Stomach (tissue), 9 donors: ENCODE data around the gene DLG2. TPM values are rescaled to one million over a fixed set of nuclear protein-coding genes. Genes with fewer than 3 reads are reported as not detected.
"Not testable (repeated sequence)": the region's sequence is repeated elsewhere in the genome, so short reads cannot be mapped to it uniquely, and the experiment has no call there.

Experiments
- DNase-seq, 2 donors: peaks; one replicate each; pipeline versions ENCODE4 v3.0.0 to v3.0.0-alpha.2; 2013 to 2019
- H3K27ac ChIP-seq, 5 donors: fragments of 200-600 bp in 4 of 5; sonication (generic) in 4 of 5; one replicate each; pipeline ENCODE4 v1.5.1; 2013 to 2019; ENCODE audit warnings: mild to moderate bottlenecking in 1 of 5, moderate library complexity in 1 of 5
- H3K27me3 ChIP-seq, 3 donors: fragments of 200-600 bp; sonication (generic); one replicate each; pipeline ENCODE4 v1.5.1; 2017 to 2019; ENCODE audit warnings: mixed run types in 1 of 3
- H3K36me3 ChIP-seq, 4 donors: fragments of 200-600 bp; sonication (generic); 1 replicate in 3 of 4; 2 replicates in 1 of 4; pipeline ENCODE4 v1.5.1; 2016 to 2019
- H3K4me1 ChIP-seq, 4 donors: fragments of 200-600 bp; sonication (generic); one replicate each; pipeline ENCODE4 v1.5.1; 2016 to 2019
- H3K4me3 ChIP-seq, 4 donors: fragments of 200-600 bp; sonication (generic) in 3 of 4; one replicate each; pipeline ENCODE4 v1.5.1; 2016 to 2019; ENCODE audit warnings: mild to moderate bottlenecking in 1 of 4
- H3K9me3 ChIP-seq, 4 donors: fragments of 200-600 bp; sonication (generic); one replicate each; pipeline ENCODE4 v1.5.1; 2016 to 2019
- EP300 ChIP-seq: sonication (generic); formaldehyde crosslinking; IDR thresholded peaks from one replicate; pipeline ENCODE4 v1.6.1; 2017; ENCODE audit warnings: antibody characterized with exemption
- POLR2A ChIP-seq, 4 donors: fragments of 450-650 bp; IDR thresholded peaks; one replicate each; pipeline ENCODE4 v1.6.1; 2016; ENCODE audit warnings: antibody characterized with exemption in 4 of 4, control low read depth in 2 of 4, mild to moderate bottlenecking in 1 of 4, moderate library complexity in 1 of 4
- POLR2AphosphoS5 ChIP-seq, 3 donors: sonication (generic); formaldehyde crosslinking; IDR thresholded peaks; one replicate each; pipeline ENCODE4 v1.6.1; 2016; ENCODE audit warnings: antibody characterized with exemption in 3 of 3
- WGBS, 5 donors: extraction: QIAGEN DNeasy Blood & Tissue Kit in 3 of 5; methylation state at CpG; one replicate each; pipeline versions ENCODE4 v1.1.5 to v1.1.7; 2013 to 2018; 5-methylcytosine and 5-hydroxymethylcytosine counted together
- intact Hi-C: fragments of 100-400 bp; cut with DNase I; formaldehyde crosslinking; loops from one replicate; pipeline ENCODE4 v1.15.1; 2023; ENCODE audit warnings: low total_unique reads
- polyA plus RNA-seq, 3 donors: library from polyadenylated mRNA; stranded (reverse); fragments of 200-250 nt; gene quantifications; one replicate each; pipeline ENCODE4 v1.2.3, GENCODE V29; 2013
- total RNA-seq, 5 donors: library from RNA; depleted of rRNA; stranded (reverse); fragments of >200 nt; gene quantifications; one replicate each; pipeline versions ENCODE4 v1.1.0 to v1.2.3, GENCODE V29; 2014 to 2016
- TF ChIP-seq, protein P1 (sequence below), 7 experiments: fragments of 450-650 bp in 4 of 7; fragments of 200-600 bp in 3 of 7; sonication (generic) in 3 of 7; IDR thresholded peaks; one replicate each; pipeline ENCODE4 v1.5.1; 2016 to 2019; ENCODE audit warnings: antibody characterized with exemption in 7 of 7, control low read depth in 2 of 7, mild to moderate bottlenecking in 1 of 7
- donor health status: healthy with polysubstance abuse.
- donor health status: Bipolar disorder and iron deficiency.
- donor health status: healthy.

Gene DLG2
- total and polyA plus RNA-seq, 8 donors, result 1.3 to 19.1 (median 3.5) TPM

DNA sequence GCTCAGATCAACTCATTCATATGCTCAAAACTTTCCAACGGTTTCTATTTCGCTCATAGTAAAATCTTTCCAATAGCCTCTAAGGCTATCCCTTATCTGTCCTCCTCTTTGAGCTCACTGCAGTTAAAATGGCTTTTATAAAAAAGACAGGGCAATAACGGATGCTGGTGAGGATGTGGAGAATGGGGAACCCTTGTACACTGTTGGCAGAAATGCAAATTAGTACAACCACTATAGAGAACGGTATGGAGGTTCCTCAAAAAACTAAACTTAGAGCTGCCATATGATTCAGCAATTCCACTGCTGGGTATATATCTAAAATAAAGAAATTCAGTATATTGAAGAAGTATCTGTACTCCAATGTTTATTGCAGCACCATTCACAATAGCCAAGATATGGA, 345.6 kb downstream of the DLG2 start:
- Histone ChIP-seq H3K27me3 (no peaks in the 10 kb centered on the region), H3K4me1 (no peaks in the 10 kb centered on the region), H3K27ac (no peak overlapping the region), H3K4me3 (no peak overlapping the region), H3K9me3 (peaks cover 0 to 8% (median 0%) of the 10 kb centered on the region in 4 donors), H3K36me3 (no peaks in the 10 kb centered on the region)
- 79 to 93% (median 82%) methylated on average over 4 of the region's 4 CpGs for WGBS, 5 donors
- no peak for DNase-seq
- intact Hi-C loops, result no loop called here
- no peak for TF ChIP-seq EP300
- TF ChIP-seq POLR2A (IDR thresholded peaks at IDR 0.05), result no peak
- TF ChIP-seq, protein P1, sequence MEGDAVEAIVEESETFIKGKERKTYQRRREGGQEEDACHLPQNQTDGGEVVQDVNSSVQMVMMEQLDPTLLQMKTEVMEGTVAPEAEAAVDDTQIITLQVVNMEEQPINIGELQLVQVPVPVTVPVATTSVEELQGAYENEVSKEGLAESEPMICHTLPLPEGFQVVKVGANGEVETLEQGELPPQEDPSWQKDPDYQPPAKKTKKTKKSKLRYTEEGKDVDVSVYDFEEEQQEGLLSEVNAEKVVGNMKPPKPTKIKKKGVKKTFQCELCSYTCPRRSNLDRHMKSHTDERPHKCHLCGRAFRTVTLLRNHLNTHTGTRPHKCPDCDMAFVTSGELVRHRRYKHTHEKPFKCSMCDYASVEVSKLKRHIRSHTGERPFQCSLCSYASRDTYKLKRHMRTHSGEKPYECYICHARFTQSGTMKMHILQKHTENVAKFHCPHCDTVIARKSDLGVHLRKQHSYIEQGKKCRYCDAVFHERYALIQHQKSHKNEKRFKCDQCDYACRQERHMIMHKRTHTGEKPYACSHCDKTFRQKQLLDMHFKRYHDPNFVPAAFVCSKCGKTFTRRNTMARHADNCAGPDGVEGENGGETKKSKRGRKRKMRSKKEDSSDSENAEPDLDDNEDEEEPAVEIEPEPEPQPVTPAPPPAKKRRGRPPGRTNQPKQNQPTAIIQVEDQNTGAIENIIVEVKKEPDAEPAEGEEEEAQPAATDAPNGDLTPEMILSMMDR (IDR thresholded peaks at IDR 0.05), result no peak
- TF ChIP-seq POLR2AphosphoS5 (IDR thresholded peaks at IDR 0.05), result no peak

DNA sequence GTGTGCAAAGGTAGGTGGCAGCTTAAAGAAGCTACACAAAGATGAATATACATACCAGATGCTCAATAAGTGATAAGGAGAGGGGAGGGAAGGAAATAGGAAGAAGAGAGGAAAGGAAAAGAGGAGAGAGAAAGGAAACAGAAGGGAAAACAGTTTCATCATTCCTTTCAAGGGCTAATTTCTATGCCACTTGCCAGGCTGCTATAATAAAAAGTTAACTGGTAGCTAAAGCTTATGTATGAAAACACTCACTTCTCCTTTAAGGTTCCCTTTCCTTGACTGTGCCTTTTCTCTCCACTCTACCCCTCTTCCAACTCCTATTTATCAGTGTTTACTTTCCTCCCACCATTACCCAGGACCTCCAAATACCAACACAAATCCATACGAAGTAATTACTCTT, 347.9 kb downstream of the DLG2 start:
- H3K27me3 ChIP-seq, result no peaks in the 10 kb centered on the region
- intact Hi-C loops, result no loop called here
- whole genome bisulfite sequencing, 5 donors, result 12 to 33% (median 22%) methylated on average over 1 of the region's 1 CpG
- H3K9me3 ChIP-seq, result peaks cover 0 to 11% (median 5%) of the 10 kb centered on the region in 4 donors
- no peaks in the 10 kb centered on the region for H3K36me3 ChIP-seq
- DNase-seq, result no peak
- TF ChIP-seq POLR2AphosphoS5 (IDR thresholded peaks at IDR 0.05) (no peak), EP300 (no peak), POLR2A (IDR thresholded peaks at IDR 0.05) (no peak)
- TF ChIP-seq, protein P1 (IDR thresholded peaks at IDR 0.05), result no peak
- H3K4me3 ChIP-seq, result no peak overlapping the region
- no peak overlapping the region for H3K27ac ChIP-seq
- H3K4me1 ChIP-seq, result no peaks in the 10 kb centered on the region

GRCh38 chr11:85277693-85278092, 349.5 kb downstream of the DLG2 start:
- no peak for TF ChIP-seq POLR2AphosphoS5 (IDR thresholded peaks at IDR 0.05)
- TF ChIP-seq, protein P1 (IDR thresholded peaks at IDR 0.05), result no peak
- no peak for TF ChIP-seq EP300
- TF ChIP-seq POLR2A (IDR thresholded peaks at IDR 0.05), result no peak
- no peak for DNase-seq
- H3K9me3 ChIP-seq, result peaks cover 0 to 12% (median 6%) of the 10 kb centered on the region in 4 donors
- no peaks in the 10 kb centered on the region for H3K4me1 ChIP-seq
- no peaks in the 10 kb centered on the region for H3K36me3 ChIP-seq
- H3K4me3 ChIP-seq, result no peak overlapping the region
- H3K27ac ChIP-seq, result no peak overlapping the region
- 35 to 61% (median 46%) methylated on average over 2 of the region's 2 CpGs for WGBS, 5 donors
- intact Hi-C loops, result no loop called here
- H3K27me3 ChIP-seq, result no peaks in the 10 kb centered on the region

DNA sequence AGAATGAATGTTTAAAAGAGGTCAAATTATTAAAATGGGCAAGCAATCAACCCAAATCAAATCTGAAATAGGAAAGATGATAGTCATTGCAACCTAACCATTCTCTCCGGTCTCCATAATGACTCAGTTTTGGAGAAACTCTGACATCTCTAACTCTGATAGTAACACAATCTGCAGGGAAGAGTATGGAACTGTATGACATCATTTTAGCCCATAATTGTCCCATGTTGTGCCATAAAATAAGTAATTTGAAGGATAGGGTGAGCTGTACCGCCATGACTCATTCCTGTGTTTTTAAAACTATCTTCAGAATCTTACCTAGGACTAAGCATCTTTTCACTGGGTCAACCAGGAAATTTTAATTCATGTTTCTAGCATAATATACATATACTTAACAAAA, 350.8 kb downstream of the DLG2 start:
- 93 to 96% (median 95%) methylated on average over 2 of the region's 2 CpGs for WGBS, 5 donors
- no peaks in the 10 kb centered on the region for H3K4me1 ChIP-seq
- TF ChIP-seq POLR2A (IDR thresholded peaks at IDR 0.05) (no peak), EP300 (no peak), POLR2AphosphoS5 (IDR thresholded peaks at IDR 0.05) (no peak)
- TF ChIP-seq, protein P1 (IDR thresholded peaks at IDR 0.05), result no peak
- no peak overlapping the region for H3K27ac ChIP-seq
- no peak overlapping the region for H3K4me3 ChIP-seq
- peaks cover 0 to 15% (median 8%) of the 10 kb centered on the region in 4 donors for H3K9me3 ChIP-seq
- intact Hi-C loops, result no loop called here
- DNase-seq, result no peak
- no peaks in the 10 kb centered on the region for H3K27me3 ChIP-seq
- H3K36me3 ChIP-seq, result no peaks in the 10 kb centered on the region

GRCh38 chr11:85270315-85270714, 356.8 kb downstream of the DLG2 start:
- H3K27ac ChIP-seq, H3K4me1 ChIP-seq, H3K4me3 ChIP-seq, DNase-seq, H3K27me3 ChIP-seq, intact Hi-C loops, H3K36me3 ChIP-seq: not testable (repeated sequence)
- peaks cover 0 to 31% (median 17%) of the 10 kb centered on the region in 4 donors for H3K9me3 ChIP-seq
- WGBS, 5 donors, result 68 to 80% (median 69%) methylated on average over 2 of the region's 2 CpGs
